ENCODE data around the gene SLC39A3. TPM values are rescaled to one million over a fixed set of nuclear protein-coding genes. Genes with fewer than 3 reads are reported as not detected.

SLC39A3 gene
- total and polyA plus RNA-seq, 10 of the 15 experiments (the other 5 are each of a cell fraction or from before 2014, with no cell fraction given) = 0.63 to 67.1 (median 51.2) TPM

DNA sequence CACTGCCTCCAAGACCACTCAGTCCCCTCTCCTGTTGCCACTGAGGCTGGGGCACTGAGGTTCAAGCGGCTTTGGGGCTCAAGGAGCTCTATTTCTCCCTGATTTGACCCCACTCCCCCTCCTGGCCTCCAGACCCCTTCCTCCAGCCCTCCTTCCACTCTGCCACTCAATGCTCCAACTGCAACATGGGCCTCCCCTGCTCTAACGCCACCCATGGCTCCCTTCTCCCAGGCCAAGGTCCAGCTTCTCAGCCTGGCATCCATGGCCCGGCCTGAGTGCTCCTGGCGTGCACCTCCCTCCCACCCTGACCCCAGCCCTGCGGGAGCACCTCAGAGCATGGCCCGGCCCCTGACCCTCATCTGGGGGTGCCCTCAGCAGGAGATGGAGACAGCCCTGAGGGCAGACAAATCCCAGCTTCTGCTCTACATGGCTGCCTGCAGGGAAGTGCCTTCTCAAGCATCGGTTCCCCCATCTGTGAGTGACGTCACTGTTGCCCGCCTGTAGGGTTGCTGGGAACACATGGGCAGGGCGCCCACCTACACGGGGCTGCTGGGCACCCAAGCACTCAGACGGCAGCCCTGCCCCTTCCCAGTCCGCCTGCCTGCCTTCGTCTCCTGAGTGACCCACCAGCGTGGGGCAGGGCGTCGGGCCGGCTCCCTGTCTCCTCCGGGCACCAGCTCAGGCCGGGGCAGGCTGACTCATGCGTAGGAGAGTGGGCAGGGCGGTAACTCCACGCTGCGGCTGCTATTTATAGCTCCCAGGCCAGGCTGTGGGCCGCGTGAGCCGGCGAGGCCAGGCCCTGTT lies 17.1 kb downstream of the SLC39A3 start (continued):
- TF ChIP-seq, protein P1, sequence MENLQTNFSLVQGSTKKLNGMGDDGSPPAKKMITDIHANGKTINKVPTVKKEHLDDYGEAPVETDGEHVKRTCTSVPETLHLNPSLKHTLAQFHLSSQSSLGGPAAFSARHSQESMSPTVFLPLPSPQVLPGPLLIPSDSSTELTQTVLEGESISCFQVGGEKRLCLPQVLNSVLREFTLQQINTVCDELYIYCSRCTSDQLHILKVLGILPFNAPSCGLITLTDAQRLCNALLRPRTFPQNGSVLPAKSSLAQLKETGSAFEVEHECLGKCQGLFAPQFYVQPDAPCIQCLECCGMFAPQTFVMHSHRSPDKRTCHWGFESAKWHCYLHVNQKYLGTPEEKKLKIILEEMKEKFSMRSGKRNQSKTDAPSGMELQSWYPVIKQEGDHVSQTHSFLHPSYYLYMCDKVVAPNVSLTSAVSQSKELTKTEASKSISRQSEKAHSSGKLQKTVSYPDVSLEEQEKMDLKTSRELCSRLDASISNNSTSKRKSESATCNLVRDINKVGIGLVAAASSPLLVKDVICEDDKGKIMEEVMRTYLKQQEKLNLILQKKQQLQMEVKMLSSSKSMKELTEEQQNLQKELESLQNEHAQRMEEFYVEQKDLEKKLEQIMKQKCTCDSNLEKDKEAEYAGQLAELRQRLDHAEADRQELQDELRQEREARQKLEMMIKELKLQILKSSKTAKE (IDR thresholded peaks at IDR 0.05; ENCODE audit: low read depth, poor library complexity, severe bottlenecking) = no peak
- TF ChIP-seq HDGF (IDR thresholded peaks at IDR 0.05) (no peak), ZNF622 (IDR thresholded peaks at IDR 0.05) (no peak), ZZZ3 (IDR thresholded peaks at IDR 0.05; ENCODE audit: control insufficient read depth, insufficient read length, low read depth) (no peak)
- TF ChIP-seq, protein P2, sequence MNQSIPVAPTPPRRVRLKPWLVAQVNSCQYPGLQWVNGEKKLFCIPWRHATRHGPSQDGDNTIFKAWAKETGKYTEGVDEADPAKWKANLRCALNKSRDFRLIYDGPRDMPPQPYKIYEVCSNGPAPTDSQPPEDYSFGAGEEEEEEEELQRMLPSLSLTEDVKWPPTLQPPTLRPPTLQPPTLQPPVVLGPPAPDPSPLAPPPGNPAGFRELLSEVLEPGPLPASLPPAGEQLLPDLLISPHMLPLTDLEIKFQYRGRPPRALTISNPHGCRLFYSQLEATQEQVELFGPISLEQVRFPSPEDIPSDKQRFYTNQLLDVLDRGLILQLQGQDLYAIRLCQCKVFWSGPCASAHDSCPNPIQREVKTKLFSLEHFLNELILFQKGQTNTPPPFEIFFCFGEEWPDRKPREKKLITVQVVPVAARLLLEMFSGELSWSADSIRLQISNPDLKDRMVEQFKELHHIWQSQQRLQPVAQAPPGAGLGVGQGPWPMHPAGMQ (IDR thresholded peaks at IDR 0.05; ENCODE audit: borderline replicate concordance) = no peak
- TF ChIP-seq, protein P3, sequence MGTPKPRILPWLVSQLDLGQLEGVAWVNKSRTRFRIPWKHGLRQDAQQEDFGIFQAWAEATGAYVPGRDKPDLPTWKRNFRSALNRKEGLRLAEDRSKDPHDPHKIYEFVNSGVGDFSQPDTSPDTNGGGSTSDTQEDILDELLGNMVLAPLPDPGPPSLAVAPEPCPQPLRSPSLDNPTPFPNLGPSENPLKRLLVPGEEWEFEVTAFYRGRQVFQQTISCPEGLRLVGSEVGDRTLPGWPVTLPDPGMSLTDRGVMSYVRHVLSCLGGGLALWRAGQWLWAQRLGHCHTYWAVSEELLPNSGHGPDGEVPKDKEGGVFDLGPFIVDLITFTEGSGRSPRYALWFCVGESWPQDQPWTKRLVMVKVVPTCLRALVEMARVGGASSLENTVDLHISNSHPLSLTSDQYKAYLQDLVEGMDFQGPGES (IDR thresholded peaks at IDR 0.05) = no peak
- TF ChIP-seq, protein P4, sequence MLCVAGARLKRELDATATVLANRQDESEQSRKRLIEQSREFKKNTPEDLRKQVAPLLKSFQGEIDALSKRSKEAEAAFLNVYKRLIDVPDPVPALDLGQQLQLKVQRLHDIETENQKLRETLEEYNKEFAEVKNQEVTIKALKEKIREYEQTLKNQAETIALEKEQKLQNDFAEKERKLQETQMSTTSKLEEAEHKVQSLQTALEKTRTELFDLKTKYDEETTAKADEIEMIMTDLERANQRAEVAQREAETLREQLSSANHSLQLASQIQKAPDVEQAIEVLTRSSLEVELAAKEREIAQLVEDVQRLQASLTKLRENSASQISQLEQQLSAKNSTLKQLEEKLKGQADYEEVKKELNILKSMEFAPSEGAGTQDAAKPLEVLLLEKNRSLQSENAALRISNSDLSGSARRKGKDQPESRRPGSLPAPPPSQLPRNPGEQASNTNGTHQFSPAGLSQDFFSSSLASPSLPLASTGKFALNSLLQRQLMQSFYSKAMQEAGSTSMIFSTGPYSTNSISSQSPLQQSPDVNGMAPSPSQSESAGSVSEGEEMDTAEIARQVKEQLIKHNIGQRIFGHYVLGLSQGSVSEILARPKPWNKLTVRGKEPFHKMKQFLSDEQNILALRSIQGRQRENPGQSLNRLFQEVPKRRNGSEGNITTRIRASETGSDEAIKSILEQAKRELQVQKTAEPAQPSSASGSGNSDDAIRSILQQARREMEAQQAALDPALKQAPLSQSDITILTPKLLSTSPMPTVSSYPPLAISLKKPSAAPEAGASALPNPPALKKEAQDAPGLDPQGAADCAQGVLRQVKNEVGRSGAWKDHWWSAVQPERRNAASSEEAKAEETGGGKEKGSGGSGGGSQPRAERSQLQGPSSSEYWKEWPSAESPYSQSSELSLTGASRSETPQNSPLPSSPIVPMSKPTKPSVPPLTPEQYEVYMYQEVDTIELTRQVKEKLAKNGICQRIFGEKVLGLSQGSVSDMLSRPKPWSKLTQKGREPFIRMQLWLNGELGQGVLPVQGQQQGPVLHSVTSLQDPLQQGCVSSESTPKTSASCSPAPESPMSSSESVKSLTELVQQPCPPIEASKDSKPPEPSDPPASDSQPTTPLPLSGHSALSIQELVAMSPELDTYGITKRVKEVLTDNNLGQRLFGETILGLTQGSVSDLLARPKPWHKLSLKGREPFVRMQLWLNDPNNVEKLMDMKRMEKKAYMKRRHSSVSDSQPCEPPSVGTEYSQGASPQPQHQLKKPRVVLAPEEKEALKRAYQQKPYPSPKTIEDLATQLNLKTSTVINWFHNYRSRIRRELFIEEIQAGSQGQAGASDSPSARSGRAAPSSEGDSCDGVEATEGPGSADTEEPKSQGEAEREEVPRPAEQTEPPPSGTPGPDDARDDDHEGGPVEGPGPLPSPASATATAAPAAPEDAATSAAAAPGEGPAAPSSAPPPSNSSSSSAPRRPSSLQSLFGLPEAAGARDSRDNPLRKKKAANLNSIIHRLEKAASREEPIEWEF (IDR thresholded peaks at IDR 0.05; ENCODE audit: insufficient replicate concordance, low read depth, low read length) = no peak

Data from GM12878 (cell line).